HUDEP-2 (cell line): ENCODE data around the gene GJB2.

ENCODE experiments used
- DNase-seq, 76 experiments: peaks; one replicate each; lab custom pipeline; 2025; ENCODE audit not compliant: unreplicated experiment in 76 of 76; lab: John Stamatoyannopoulos, UW

The GJB2 gene

DNA sequence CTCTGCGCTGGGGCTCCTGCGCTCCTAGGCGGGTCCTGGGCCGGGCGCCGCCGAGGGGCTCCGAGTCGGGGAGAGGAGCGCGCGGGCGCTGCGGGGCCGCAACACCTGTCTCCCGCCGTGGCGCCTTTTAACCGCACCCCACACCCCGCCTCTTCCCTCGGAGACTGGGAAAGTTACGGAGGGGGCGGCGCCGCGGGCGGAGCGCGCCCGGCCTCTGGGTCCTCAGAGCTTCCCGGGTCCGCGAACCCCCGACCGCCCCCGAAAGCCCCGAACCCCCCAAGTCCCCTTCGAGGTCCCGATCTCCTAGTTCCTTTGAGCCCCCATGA, at the start of gene GJB2:
TSS of gene GJB2 (minus strand) at position 103 of the 326 bp plus-strand sequence. CDS start 3,357 bp downstream, outside the sequence.
- no peak for DNase-seq

DNA sequence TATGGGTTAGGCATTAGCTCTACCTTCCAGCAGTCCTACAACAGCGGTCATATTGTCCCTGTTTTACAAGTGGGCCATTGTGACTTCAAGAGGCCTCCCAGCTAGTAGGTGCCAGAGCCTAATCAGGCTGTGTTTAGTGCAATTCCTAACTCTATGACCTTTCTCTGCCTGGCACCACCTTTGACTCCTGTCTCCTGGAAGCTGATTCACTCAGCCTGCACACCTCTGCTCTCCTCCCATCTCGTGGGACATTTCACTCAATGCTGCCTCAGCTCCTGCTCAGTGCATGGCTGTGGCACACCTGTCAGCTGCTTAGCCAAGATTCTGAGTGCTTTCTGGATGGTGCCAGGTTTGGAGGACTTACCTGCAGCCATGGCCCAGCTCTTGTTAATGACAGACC, 48.9 kb upstream of the GJB2 start:
- DNase-seq = no peak

DNA sequence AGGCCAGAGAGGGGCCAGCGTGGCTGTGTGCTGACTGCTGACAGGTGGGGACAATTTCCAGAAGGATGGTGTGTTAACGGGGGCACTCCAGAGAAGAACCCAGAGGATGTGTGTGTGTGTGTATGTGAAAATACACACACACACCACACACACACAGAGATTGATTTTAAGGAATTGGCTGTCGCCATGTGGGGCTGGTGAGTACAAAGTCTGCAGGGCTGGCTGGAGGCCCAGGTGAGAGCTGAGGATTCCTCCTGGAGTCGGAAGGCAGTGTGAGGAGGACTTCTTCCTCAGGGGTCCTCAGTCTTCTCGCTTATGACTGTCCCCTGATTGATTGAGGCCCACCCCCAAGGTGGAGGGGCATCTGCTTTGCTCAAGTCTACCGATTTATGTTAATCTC, 47.0 kb upstream of the GJB2 start:
- DNase-seq = no peak

DNA sequence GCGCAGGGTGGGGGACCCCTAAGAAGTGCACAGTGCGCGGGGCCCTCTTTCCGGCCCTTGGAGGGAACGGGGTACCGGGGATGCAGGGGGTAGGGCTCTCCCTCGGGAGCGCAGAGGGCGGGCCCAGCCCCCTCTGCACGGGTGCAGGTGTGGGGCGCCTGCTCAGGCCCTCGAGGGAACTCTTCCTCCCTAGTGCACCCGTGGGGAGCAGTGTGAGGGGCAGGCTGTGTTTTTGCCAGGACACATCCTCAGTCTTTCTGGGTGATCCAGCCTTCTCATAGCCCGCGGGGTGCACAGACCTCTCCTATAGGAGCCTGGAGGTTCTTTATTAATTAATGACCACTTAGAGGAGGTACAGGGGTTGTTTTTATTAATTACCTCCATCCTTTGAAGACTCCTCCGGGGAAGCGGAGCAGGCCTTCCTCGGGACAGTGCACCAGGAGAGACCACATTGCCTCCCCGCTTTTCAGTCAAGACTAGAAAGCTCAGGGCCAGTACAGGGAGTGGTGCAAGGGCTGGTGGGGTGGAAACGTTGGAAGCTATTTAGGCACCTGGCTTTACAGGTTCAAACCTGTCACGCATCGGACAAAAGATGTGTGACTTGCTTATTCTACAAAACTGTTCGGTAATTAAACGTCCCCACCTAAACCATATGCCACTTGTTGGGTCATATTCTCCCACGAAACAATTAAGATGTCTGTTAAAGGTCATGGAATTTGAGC, 40.0 kb upstream of the GJB2 start:
- no peak for DNase-seq

DNA sequence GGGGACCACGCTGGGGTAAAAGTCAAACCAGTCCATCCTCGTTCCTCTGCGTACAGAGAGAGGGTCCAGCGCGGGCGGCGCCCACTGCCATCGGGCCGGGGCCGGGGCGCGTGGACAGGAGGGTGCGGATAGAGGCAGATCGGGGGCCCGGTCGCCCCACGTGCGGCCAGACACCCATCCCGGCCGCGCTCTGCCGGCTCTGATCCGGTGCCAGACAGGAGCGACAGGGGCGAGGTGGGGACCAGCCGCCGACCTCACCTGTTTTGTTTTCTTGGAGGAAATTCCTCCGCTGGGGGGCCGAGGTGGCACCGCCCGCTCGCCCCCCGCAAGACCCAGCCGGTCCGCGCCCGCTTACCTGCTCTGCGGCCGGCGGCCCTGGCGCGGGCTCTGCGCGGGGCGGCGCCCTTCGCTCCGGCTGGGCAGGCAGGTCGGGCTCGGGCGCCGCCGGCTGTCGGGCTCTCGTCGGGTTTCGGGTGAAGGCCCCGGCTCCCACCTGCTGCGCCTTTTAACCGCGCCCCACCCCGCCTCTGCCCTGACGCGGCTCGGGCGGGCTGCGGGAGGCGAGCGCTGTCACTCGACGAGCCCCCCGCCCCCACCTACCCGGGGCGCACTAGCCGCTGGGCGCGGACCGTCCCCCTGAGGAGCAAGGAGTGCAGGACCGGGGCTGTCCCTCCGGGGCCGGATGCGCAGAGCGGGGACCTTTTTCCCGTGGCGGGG, 39.3 kb upstream of the GJB2 start, which contains the start of gene GJB6:
TSS of gene GJB6 (minus strand) at position 481 of the 717 bp plus-strand sequence. CDS start 8,839 bp downstream, outside the sequence.
- DNase-seq = no peak

DNA sequence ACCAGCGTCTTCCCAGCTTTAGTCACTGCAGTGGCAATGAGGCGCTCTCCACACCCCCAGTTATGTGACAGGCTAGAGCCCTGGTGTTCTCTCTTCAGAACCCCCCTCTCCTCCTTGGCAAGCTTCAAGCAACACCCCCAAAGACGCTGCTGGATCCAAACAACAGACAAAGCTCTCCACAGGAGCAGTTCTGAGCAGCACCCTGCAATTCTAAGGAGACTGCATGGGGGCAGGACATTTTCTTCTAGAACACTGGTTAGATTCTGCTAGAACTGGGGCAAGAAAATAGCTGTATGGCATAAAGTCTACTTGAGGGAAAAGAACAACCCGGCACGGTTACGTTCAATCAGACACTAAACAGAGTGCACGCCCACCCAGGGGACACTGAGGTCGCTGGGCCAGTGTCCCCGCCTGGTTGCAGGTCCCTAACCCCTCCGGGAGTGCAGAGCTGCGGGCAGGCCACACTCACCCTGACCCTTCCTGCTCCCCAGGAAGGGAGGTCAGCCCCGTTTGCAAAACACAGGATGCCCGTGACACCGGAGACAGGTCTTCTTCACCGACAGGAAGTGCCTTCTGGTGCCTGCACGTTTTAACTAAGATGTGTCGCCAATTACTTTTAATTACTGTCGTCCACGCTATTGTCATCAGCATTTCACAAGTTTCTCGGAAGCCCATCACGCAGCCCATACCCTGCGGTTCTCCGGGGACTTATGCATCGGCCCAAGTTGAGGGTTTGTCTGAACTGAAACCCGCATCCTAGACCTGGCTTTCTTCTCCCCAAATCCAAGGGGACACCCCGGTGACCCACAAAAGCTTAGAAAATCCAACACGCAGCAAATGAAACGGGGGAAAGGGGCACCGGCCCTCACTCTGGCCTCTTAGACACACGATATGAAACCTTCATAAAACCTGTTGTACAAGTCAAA, 38.4 kb upstream of the GJB2 start:
- no peak for DNase-seq

DNA sequence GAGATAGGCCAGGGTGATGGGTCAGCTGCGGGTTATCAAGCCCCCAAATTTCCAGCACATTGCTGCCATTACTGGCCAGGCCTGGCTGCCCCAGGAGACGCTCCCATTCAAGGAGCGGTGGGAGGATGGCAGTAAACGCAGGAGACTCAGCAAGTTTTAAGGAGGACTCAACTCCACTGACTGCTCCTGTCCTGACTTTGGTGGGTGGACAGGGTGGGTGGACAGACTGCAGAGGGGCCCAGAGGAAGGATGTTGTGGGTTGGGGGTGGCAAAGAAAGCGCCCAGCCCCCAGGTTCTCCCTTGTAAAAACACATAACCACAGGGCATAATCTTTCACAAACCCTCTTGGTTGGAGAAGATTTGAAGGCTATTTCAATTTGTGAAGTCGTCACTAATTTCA, 35.0 kb upstream of the GJB2 start:
- no peak for DNase-seq

DNA sequence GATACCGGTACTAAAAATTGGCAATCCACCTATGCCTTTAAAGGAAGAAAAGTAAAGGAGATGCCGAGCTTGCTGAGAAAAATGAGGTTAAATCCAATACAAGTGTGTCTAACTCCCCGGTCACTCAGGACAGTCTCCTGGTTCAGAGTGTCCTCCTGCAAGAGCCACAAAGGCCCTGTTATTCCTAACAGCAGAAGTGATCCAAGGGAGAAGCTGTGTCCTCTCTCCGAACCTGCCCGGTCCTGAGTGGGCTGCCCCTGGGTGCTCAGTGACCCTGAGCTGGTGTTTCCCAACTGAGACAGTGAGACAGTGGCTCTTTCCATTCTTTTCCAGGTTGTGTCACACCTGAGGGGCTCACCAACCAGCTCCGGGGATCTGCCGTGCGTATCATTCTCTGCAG, 34.5 kb upstream of the GJB2 start:
- no peak for DNase-seq

DNA sequence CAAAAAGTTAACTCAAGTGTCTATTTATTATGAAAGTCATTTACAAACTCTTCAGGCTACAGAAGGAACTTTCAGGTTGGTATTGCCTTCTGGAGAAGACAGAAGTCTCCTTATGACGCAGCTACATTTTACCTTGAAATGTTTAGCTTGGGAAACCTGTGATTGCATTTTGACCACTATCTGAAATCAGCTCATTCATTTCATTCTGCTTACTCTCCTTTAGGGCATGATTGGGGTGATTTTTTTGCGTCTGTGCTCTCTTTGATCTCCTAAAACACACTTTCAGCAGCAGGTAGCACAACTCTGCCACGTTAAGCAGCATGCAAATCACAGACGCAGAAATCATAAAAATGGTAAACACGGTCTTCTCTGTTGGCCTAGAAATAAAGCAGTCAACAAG, 29.8 kb upstream of the GJB2 start:
- no peak for DNase-seq

DNA sequence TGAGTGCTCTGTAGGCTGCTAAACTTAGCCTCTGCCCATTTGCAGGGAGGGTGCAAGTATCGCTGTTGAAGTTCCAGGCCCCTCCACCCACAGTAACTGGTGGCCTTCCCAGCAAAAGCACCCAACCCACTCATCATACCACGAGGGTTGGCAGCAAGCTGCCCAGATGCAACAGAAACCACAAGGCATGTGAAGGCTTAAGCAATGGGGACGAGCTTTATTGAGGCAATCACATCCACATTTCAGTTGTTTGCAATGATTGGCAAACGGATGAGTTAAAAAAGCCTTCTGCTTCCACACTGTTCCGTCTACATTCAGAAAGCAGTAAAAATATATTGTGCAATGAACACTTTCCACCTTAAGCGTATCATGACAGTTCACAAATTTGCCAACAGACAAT, 29.0 kb upstream of the GJB2 start:
- DNase-seq = no peak

DNA sequence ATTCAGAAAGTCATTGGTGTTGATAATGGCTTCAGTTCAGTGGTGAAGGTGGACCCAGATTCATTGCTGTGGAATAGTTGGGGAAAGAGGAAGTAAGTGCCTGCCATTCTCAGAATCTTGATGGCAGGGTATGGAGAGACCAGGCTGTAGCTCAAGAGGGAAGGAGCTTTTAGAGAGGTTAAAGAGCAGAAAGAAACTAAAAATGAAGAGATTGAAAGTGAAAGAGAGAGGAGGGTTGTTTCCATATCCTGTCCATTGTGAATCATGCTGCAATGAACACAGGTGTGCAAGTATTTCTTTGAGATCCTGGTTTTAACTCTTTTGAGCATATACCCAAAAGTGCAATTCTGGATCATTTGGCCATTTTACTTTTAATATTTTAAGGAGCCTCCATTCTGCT, 26.8 kb upstream of the GJB2 start:
- DNase-seq = no peak

DNA sequence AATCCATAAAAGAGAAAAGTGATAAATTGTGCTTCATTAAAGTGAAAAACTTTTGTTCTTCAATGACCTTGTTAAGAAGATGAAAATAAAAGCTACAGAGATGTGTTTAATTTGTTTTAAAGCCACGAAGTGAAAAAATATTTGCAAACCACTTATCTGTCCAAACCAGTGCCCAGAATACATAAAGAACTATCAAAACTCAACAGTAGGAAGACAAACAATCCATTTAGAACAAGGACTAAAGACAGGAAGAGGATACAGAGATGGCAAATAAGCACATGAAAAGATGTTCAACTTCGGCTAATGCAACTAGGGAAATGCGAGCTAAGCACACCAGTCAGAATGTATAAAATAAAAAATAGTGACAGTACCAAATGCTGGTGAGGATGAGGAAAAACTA, 24.4 kb upstream of the GJB2 start:
- no peak for DNase-seq

DNA sequence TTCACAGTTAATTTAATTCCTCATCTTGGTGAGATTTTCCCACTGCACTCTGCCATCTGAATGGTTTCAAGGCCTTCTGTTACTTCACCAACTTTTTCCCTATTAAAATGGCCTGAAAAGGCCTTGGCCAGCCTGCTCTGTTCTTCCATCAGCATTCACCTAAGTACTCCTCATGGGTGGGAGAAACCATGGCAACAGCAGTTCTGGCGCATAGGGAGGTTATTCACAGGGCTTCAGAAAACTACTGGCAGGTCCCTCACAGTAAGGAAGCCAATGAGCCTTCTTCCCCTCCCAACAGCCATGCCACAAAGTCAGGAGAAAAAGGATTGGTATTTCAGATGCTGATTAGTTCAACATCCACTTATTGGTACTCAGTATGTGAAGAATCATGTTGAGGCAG, 17.2 kb upstream of the GJB2 start:
- no peak for DNase-seq

DNA sequence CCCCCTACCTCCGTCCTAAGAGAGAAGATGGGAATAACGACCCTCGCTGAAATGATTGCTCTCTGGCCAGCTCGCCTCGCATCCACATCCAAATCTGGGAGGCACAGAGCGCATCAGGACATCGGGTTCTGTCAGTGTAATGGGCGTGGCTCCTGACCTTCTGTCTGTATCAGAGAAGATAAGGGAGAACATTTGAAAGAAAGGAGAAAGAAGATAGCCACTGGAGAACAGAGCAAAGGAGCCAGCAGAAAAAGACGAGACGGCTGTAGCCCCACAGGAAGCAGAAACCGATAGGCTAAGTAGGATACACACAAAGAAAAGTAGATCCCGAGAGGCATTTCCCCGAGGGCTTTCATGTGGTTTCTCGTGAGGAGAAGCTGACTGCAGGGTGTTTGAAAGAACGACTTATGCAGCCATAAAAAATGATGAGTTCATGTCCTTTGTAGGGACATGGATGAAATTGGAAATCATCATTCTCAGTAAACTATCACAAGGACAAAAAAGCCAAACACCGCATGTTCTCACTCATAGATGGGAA, 14.0 kb upstream of the GJB2 start:
- peak in 71 of 76 experiments; percentile 5 to 86 (median 63) for DNase-seq

DNA sequence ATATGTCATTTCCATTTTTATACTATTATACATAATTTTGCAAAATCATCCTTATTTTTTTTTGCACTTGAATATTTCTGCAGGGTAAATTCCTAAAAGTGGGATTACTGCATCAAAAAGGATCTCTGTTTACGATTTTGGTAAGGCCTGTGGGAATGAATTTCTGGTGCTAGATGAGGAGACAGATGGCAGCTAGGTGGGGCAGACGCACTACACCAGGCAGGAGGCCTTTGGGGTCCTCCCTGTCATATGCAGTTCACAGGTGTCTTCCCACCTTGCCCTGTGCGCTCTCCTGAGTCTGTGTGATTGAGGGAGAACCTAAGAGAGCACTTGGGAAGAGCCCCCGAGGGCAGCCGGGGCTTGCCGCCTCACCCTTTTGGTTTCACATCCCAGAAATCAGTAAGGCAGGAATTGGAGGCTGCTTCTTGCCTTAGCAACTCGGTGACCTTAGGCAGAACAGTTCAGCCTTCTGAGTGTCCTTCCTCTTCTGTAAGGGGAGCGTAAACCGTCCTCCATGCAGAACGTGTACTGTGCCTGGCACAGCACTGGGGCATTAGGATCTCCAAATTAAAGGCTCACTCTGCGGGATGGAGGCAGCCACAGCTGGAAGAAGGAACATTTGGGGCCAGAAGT, 13.4 kb upstream of the GJB2 start:
- no peak for DNase-seq

DNA sequence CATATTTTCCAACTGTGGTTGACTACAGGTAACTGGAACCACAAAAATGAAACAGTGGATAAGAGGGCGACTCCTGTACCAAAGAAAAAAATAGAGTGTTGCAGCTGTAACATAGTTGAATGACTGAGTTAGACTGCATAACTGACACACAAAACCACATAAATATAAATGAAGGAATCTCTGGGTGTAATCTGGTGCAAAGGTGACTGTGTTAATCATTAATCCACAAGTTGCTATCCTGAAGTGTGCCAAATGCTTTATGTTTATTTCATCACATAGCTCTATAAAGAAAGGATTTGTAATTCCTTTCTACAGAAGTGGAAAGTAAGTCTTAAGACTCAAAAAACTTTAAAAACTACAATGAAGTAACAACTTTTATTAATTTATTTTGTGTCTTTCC, 6.0 kb upstream of the GJB2 start:
- no peak for DNase-seq

DNA sequence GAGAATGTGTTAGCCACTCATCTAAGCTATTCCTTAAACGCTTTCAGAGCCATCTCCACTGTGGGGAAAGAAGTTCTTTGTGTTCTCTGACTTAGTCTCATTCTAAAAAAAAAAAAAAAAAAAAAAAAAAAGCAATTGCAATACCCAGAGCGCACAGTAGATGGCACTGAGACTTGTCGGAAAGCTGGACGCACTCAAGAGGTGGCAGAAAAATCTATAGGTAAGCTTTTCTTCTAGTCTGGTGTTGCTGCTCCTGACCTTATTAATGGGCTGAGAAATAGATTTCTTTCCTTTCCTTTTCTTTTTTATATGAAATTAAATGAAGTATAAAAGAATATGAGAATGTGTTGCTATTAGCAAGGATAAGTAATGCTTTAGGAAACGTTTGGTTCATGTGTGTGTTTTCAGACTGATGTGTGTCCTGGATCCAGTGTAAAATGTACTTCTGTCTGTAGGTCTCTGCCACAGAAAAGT, 4.7 kb upstream of the GJB2 start:
- peak in 23 of 76 experiments; percentile 2 to 60 (median 17) for DNase-seq

DNA sequence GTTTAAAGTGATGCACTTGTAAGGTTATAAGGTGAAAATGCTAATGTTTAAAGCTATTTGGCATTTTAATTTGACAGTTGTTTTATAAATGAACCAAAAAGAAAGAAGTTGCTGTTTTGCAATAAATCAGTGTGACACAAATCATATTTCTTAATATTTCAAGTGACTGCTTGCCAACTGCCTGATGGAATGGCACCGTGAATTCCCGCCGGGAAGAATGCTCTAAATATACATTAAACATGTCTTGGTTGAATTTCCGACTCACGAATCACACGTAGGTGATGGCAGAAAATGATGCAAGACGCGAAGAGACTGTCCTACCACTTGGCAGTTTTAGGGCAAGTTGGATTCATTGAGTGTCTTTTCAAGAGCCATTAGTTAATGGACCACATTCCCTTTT, 3.1 kb upstream of the GJB2 start:
- DNase-seq = no peak

DNA sequence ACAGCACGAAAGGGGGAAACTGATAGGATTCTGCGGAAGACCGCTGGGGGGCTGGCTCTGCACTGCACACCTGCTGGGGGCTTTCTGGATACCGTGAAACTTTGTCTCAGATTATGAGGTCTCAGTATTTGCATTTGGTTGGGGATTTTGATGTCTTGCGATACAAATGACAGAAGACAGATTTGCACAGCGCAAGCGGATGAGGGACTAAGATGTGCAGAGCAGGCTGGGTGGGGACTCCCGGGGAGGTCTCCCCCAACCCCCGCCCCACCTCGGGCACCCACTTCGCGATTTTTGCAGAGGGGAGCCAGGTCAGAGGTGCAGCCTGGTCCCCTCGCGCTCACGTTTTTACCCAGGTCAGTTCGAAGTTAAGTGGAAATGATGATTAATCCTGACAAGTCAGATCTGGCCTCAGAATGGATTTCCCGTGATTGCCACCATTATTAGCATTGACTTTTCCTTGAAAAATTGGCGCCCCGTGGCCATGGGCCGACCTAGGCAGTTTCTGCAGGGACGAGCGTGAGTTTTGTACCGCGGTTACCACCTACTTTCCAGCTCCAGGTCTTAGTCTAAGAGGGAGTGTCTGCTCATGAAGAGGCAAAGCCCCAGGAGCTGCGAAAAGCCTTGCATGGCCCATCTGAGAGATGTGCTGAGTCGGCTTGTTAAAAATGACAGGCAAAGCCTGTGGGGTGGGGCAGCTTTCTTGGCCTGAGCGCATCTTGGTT, 1.3 kb upstream of the GJB2 start:
- DNase-seq = no peak
